HepG2 (cell line): Measurements from ENCODE around the gene ACYP2. TPM values are rescaled to one million over a fixed set of nuclear protein-coding genes. Genes with fewer than 3 reads are reported as not detected.

ENCODE experiments used
- ARID5B ChIP-seq: IDR thresholded peaks from 2 replicates; pipeline ENCODE4 v1.4.0; 2020; ENCODE audit warnings: mild to moderate bottlenecking, missing genetic modification reagents
- MIER3 ChIP-seq: IDR thresholded peaks from 2 replicates; pipeline ENCODE4 v1.6.1; 2016; ENCODE audit warnings: missing compliant biosample characterization, borderline replicate concordance
- MYPOP ChIP-seq: sonication (generic); formaldehyde crosslinking; IDR thresholded peaks from 2 replicates; pipeline ENCODE4 v1.8.1; 2023; ENCODE audit warnings: mild to moderate bottlenecking, moderate library complexity, missing genetic modification reagents
- POLR2AphosphoS5 ChIP-seq: IDR thresholded peaks from 2 replicates; pipeline ENCODE4 v1.6.1; 2012; ENCODE audit warnings: low read depth, low read length
- SALL1 ChIP-seq: sonication (generic); formaldehyde crosslinking; IDR thresholded peaks from 2 replicates; pipeline ENCODE4 v1.8.0; 2022; ENCODE audit warnings: mild to moderate bottlenecking, missing genetic modification reagents
- SMAD3 ChIP-seq: sonication (generic); formaldehyde crosslinking; IDR thresholded peaks from 2 replicates; pipeline ENCODE4 v1.4.0; 2020; ENCODE audit warnings: missing genetic modification reagents
- SOX13 ChIP-seq, 3 experiments: fragments of 450-650 bp in 1 of 3; sonication (generic) in 1 of 3; formaldehyde crosslinking in 1 of 3; IDR thresholded peaks in 2 of 3; conservative IDR thresholded peaks in 1 of 3; 2 replicates each; pipeline versions ENCODE4 v1.5.0 to v1.6.1; 2016 to 2020; ENCODE audit warnings: antibody characterized with exemption in 1 of 3, mild to moderate bottlenecking in 1 of 3, missing compliant biosample characterization in 1 of 3, missing genetic modification reagents in 1 of 3, moderate library complexity in 1 of 3
- STAT5B ChIP-seq: sonication (generic); formaldehyde crosslinking; IDR thresholded peaks from 2 replicates; pipeline ENCODE4 v1.4.0; 2020; ENCODE audit warnings: missing genetic modification reagents
- TRAFD1 ChIP-seq: sonication (generic); formaldehyde crosslinking; IDR thresholded peaks from 2 replicates; pipeline ENCODE4 v1.5.1; 2020; ENCODE audit warnings: missing genetic modification reagents, mild to moderate bottlenecking, borderline replicate concordance
- ZNF101 ChIP-seq: sonication (generic); formaldehyde crosslinking; IDR thresholded peaks from 2 replicates; pipeline ENCODE4 v1.4.0; 2020; ENCODE audit warnings: mild to moderate bottlenecking, low read depth, missing genetic modification reagents, borderline replicate concordance
- ZNF160 ChIP-seq: sonication (generic); formaldehyde crosslinking; IDR thresholded peaks from 2 replicates; pipeline ENCODE4 v1.8.0; 2022; ENCODE audit warnings: mild to moderate bottlenecking, inconsistent platforms, missing genetic modification reagents
- ZNF224 ChIP-seq: sonication (generic); formaldehyde crosslinking; IDR thresholded peaks from 2 replicates; pipeline ENCODE4 v1.5.0; 2020; ENCODE audit warnings: mild to moderate bottlenecking, missing genetic modification reagents
- ZNF264 ChIP-seq: sonication (generic); formaldehyde crosslinking; IDR thresholded peaks from 2 replicates; pipeline ENCODE4 v1.4.0; 2020; ENCODE audit warnings: missing genetic modification reagents
- ZNF609 ChIP-seq: sonication (generic); formaldehyde crosslinking; IDR thresholded peaks from 2 replicates; pipeline ENCODE4 v1.4.0; 2020; ENCODE audit warnings: mild to moderate bottlenecking, missing genetic modification reagents, borderline replicate concordance
- ZSCAN9 ChIP-seq: IDR thresholded peaks from 2 replicates; pipeline ENCODE4 v1.6.1; 2016; ENCODE audit warnings: borderline replicate concordance
- polyA plus RNA-seq, 8 experiments: library from polyadenylated mRNA; depleted of rRNA in 3 of 8; stranded (reverse) in 7 of 8; unstranded in 1 of 8; fragments of >200 nt; fragmentation: Illumina TruSeq in 4 of 8; extraction: Trizol in 4 of 8; gene quantifications; 2 replicates each; pipeline versions ENCODE4 v1.2.1 to v1.2.3, GENCODE V29; 2011 to 2016; ENCODE audit warnings: low read depth in 4 of 8, missing spikeins in 1 of 8, mixed read lengths in 1 of 8; ENCODE audit not compliant: insufficient read depth in 1 of 8
- total RNA-seq, 5 experiments: library from RNA; depleted of rRNA; stranded (reverse); fragments of >200 nt; fragmentation: Illumina TruSeq; extraction: Trizol; gene quantifications; 2 replicates each; pipeline ENCODE4 v1.2.3, GENCODE V29; 2016; ENCODE audit warnings: low read depth in 1 of 5

Gene ACYP2
- total and polyA plus RNA-seq, 2 of the 13 experiments (the other 11 are each of a cell fraction or from before 2014, with no cell fraction given), result 12.3 to 12.7 TPM

- TF ChIP-seq STAT5B (CRISPR knock-in tag) (no peak), MYPOP (CRISPR knock-in tag) (peak; percentile 64), TRAFD1 (no peak), POLR2AphosphoS5 (peak; percentile 49; the same call in 1 of the 2 replicates), ZNF224 (CRISPR knock-in tag) (0 out of 2 replicates have a peak, but pooled peaks have one; percentile 31), ZNF101 (0 out of 2 replicates have a peak, but pooled peaks have one; percentile 41), SOX13 (IDR thresholded peaks at IDR 0.05) (no peak), SOX13 (CRISPR knock-in tag; conservative IDR thresholded peaks at IDR 0.05 in 1 of 2, IDR thresholded peaks at IDR 0.05 in 1 of 2) (peak in 1 of 2 experiments; percentile 29; a peak in 1 of 4 replicates), SMAD3 (CRISPR knock-in tag) (peak; percentile 14; the same call in 1 of the 2 replicates), ZNF264 (CRISPR knock-in tag) (peak; percentile 52; the same call in 1 of the 2 replicates), ARID5B (peak; percentile 56; the same call in 1 of the 2 replicates), ZNF160 (CRISPR knock-in tag) (no peak), MIER3 (0 out of 2 replicates have a peak, but pooled peaks have one; percentile 35), ZNF609 (0 out of 2 replicates have a peak, but pooled peaks have one; percentile 12), ZSCAN9 (CRISPR knock-in tag) (0 out of 2 replicates have a peak, but pooled peaks have one; percentile 22), SALL1 (peak; percentile 55; the same call in 1 of the 2 replicates)
These were observed 6.9 kb downstream of the ACYP2 start (continued) for GRCh38 chr2:54122171-54122935.
